ENCODE measurements around the gene PLCB3. TPM values are rescaled to one million over a fixed set of nuclear protein-coding genes. Genes with fewer than 3 reads are reported as not detected.
A peak's percentile ranks its signal among the peaks of the same experiment; 100 is the strongest.

Gene PLCB3
- 10 to 100 TPM; 12.4 to 17.1 (median 13.7) TPM for polyA plus RNA-seq (ENCODE audit: insufficient read length in 4 of 4)

GRCh38 chr11:64251016-64251752 is at the start of gene PLCB3:
Gene PLCB3, plus strand, starts transcription at chr11:64251530. Its CDS starts 120 bp downstream, at chr11:64251650.
- no peak for DNase-seq (ENCODE audit: low read depth in 4 of 4, low spot score in 3 of 4)

- no peak for DNase-seq (ENCODE audit: low read depth in 4 of 4, low spot score in 3 of 4)
Measured at GRCh38 chr11:64201543-64201942, 49.8 kb upstream of the PLCB3 start.

DNA sequence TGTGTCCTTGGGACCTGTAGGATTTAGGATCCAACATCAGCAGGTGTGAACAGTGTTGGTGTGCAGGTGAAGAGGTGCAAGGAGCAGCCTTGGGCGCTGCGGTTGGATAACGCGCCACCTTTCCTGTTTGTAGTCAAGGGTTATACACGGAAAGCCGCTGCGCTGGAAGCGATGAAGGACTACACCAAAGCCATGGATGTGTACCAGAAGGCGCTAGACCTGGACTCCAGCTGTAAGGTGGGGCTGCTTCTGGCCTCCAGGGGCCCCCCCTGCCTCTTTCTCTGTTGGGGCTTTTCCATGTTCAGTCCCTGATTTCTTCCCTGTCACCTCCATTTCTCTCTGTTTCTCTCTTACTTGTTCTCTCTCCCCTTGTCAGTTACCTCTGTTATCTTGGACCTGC is 48.3 kb upstream of the PLCB3 start:
- DNase-seq (ENCODE audit: low read depth in 4 of 4, low spot score in 3 of 4): no peak

DNA sequence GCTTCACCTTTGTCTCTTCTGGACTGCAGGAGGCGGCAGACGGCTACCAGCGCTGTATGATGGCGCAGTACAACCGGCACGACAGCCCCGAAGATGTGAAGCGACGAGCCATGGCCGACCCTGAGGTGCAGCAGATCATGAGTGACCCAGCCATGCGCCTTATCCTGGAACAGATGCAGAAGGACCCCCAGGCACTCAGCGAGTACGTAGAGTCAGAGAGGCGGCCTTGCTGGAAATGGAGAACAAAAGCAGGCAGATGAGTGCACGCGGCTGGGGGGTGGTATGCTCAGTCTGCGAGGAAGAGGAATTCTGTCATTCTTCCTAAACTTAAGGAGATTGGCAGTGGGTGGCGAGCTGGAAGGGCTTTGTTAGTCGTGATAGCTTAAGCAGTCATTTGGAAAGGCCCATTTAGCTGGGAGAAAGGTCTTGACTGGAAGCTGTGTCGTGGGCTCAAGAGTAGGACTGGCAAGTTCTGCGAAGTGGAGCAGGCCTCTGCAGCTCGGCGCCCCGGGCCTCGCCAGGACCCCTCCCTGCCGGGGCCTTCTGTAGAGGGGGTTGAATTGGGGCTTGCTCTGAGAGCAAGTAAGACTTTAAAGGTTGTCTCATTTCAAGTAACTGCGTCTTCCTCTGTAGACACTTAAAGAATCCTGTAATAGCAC is 47.8 kb upstream of the PLCB3 start:
- no peak for DNase-seq (ENCODE audit: low read depth in 4 of 4, low spot score in 3 of 4)

DNA sequence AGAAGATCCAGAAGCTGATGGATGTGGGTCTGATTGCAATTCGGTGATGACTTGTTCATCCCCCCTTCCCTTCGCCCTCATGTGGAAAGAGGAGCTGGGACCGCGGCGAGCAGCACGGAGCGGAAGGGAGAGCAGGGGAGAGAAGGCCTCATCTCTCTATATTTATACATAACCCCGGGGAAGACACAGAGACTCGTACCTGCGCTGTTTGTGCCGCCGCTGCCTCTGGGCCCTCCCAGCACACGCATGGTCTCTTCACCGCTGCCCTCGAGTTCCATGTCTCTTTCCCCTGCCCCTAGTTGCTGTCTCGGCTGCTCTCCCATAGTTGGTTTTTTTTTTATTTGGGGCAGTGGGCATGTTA is 47.3 kb upstream of the PLCB3 start:
- no peak for DNase-seq (ENCODE audit: low read depth in 4 of 4, low spot score in 3 of 4)

- DNase-seq (ENCODE audit: low read depth in 4 of 4, low spot score in 3 of 4): peak; percentile 76 to 86 (median 76)
Measured at GRCh38 chr11:64204464-64204989, 46.8 kb upstream of the PLCB3 start.

GRCh38 chr11:64206457-64207255 is 44.7 kb upstream of the PLCB3 start, which contains the start of gene FERMT3:
Gene FERMT3, plus strand, starts transcription at chr11:64206721. Its CDS starts 644 bp downstream, at chr11:64207365.
- DNase-seq (ENCODE audit: low read depth in 4 of 4, low spot score in 3 of 4): no peak

GRCh38 chr11:64207256-64208085 is 43.9 kb upstream of the PLCB3 start:
- no peak for DNase-seq (ENCODE audit: low read depth in 4 of 4, low spot score in 3 of 4)

GRCh38 chr11:64208086-64208795 is 43.1 kb upstream of the PLCB3 start:
- no peak for DNase-seq (ENCODE audit: low read depth in 4 of 4, low spot score in 3 of 4)

DNA sequence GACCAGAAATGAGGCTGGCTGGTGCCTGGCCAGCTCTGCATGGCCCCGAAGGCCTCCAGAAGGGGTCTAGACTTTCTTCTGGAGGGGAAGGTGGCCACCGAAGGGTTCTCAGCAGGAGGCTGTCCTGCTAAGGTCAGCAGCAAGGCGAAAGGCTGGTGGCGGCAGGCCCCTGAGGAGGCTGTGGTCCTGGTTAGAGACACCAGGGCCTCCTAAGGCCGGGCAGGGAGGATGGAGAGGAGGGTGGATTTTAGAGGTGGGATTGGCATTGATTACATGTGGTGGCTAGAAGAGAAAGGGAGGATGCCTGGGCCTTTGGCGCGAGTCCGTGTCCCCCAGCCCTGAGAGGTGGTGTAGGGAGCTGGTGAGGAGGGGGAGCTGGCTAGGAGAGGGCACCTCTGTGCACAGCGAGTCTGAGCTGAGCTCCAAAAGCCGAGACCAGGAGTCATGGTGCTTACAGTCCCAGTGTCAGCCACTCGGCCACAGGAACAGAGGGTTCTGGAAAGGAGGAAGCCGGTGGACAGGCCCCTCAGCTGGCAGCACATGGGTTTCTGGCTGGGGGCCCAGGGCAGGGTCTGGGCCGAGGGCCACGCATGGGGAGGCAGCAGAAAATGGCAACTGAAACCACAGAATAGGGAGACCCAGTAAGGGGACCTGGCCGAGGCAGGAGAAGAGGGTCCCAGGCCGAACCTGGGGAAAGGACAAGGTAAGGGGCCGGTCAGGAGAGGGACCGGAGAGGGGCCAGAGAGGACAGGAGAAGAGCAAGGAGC is 42.4 kb upstream of the PLCB3 start:
- no peak for DNase-seq (ENCODE audit: low read depth in 4 of 4, low spot score in 3 of 4)

GRCh38 chr11:64209563-64209843 is 41.8 kb upstream of the PLCB3 start:
- no peak for DNase-seq (ENCODE audit: low read depth in 4 of 4, low spot score in 3 of 4)

- no peak for DNase-seq (ENCODE audit: low read depth in 4 of 4, low spot score in 3 of 4)
Measured at GRCh38 chr11:64210301-64211020, 40.9 kb upstream of the PLCB3 start.

DNA sequence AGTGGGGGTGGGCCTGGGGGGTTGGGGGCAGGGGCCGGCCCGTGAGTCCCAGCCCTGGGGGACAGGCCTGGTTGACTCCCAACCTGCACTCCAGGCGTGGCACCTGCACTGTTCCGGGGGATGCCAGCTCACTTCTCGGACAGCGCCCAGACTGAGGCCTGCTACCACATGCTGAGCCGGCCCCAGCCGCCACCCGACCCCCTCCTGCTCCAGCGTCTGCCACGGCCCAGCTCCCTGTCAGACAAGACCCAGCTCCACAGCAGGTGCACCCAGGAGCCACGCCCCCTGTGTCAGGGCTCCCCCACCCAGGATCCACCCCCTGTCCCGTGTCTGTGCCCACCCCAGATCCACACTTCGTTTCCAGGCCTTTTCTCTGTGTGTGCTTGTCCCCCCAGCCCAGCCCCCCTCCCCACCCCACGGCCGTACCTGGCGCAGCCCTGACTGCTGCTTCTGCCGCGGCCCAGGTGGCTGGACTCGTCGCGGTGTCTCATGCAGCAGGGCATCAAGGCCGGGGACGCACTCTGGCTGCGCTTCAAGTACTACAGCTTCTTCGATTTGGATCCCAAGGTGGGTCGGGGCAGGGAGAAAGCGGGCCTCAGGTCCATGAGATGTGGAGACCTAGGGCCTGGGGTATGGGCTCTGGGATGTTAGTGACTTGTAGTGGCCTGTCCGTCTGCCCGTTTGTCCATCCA is 40.0 kb upstream of the PLCB3 start:
- DNase-seq (ENCODE audit: low read depth in 4 of 4, low spot score in 3 of 4): no peak

- DNase-seq (ENCODE audit: low read depth in 4 of 4, low spot score in 3 of 4): no peak
Measured at GRCh38 chr11:64216879-64217278, 34.5 kb upstream of the PLCB3 start.

DNA sequence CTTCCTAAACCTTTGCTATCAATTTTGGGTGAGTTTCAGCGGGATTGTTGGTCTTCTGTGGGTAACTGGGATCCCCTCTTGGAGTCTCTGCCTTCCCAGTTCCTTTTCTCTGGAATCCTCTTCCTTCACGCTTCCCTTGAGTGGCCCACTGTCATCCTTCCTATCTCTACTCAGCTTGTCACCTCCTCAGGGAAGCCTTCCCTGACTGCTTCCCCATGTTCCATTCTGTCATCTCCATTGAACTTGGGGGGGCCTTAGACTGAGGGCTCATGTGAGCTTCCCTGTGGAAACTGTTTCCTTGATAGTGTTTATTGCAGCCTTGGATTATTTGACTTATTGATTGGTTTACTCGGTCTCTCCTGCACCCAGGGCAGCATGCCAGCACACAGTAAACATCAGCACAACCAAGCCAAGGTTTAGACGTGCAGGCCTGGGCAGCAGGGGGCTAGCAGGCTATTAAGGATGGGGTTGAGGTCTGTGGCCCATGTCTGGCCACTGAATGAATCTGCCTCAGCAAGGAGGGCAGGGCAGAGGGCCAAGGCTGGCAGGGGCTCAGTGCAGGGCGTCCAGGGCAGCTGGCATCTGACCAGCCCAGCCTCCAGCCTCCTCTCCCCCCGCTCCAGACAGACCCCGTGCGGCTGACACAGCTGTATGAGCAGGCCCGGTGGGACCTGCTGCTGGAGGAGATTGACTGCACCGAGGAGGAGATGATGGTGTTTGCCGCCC is 32.5 kb upstream of the PLCB3 start:
- DNase-seq (ENCODE audit: low read depth in 4 of 4, low spot score in 3 of 4): no peak

- DNase-seq (ENCODE audit: low read depth in 4 of 4, low spot score in 3 of 4): no peak
Measured at GRCh38 chr11:64219354-64219684, 32.0 kb upstream of the PLCB3 start.

DNA sequence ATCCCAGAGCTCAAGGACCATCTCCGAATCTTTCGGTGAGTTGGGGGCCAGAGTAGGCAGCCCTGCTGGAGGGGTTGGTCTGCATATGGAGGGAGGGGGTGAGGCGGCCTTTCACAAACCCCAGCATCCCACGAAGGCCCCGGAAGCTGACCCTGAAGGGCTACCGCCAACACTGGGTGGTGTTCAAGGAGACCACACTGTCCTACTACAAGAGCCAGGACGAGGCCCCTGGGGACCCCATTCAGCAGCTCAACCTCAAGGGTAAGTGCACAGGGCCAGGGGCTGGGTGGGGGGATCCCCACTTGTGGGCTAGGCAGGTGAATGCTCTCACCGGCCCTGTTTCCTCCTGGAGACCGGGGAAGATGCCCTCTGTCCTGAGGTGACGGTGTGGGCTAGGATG is 31.6 kb upstream of the PLCB3 start:
- DNase-seq (ENCODE audit: low read depth in 4 of 4, low spot score in 3 of 4): no peak

Data from left renal pelvis (tissue), 4 donors.